HG03064 (cell line): ENCODE data around the gene GSS.
"Not testable (repeated sequence)": the region's sequence is repeated elsewhere in the genome, so short reads cannot be mapped to it uniquely, and the experiment has no call there.

Source experiments
- ATAC-seq: cut with Tn5 transposase; IDR thresholded peaks from one replicate; pipeline ENCODE4 v1.9.1; 2021; ENCODE audit warnings: low read depth; ENCODE audit not compliant: unreplicated experiment

The GSS gene

DNA sequence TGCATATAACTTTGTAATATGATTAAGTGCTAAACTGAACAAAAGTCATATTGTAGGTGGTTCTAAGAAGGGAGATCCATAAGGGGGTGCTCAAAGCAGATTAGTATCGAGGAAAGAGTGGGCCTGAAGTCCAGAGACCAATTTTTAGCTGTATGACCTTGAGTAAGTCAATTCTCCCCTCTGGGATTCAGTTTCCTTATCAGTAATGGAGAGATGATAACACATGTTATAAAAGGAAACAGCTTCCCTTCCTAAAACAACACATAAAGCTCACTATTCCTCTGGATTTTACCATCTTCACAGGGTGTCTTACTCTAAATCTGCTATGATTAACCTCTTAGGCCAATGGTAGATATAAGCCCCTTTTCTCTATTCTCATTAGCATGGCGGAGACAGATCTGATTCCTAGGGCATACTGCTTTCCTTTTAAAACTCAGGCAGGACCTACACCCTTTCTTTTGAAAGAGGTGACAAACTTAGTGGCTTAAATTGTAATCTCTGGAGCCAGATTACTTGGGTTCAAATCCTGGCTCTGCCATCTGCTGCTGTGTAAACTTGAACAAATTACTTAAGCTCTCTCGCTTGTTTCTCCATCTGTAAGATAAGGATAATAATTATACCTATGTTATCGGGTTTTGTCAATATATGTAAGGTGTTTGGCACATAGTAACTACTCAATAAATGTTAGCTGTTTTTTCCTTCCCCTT, 39.7 kb downstream of the GSS start:
- ATAC-seq = no peak

DNA sequence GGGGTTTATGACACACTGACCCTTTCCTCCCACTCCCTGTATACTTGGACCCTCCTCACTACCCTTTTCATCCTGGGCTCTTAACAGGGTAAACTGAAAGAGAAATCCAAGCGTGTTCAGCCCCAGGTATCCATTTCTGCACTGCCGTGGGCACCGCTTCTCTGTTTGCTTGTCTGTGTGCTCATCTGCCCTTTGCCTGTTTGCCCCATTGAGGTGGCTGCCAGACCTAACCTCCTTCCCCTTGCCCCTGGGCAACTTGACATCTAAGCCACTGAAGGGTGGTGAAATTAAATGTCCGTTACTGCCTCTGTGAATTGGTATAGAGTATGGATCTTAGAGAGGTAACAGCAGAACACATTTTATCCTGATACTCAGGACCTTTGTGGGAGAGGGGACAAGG, 40.5 kb downstream of the GSS start:
- ATAC-seq = no peak

DNA sequence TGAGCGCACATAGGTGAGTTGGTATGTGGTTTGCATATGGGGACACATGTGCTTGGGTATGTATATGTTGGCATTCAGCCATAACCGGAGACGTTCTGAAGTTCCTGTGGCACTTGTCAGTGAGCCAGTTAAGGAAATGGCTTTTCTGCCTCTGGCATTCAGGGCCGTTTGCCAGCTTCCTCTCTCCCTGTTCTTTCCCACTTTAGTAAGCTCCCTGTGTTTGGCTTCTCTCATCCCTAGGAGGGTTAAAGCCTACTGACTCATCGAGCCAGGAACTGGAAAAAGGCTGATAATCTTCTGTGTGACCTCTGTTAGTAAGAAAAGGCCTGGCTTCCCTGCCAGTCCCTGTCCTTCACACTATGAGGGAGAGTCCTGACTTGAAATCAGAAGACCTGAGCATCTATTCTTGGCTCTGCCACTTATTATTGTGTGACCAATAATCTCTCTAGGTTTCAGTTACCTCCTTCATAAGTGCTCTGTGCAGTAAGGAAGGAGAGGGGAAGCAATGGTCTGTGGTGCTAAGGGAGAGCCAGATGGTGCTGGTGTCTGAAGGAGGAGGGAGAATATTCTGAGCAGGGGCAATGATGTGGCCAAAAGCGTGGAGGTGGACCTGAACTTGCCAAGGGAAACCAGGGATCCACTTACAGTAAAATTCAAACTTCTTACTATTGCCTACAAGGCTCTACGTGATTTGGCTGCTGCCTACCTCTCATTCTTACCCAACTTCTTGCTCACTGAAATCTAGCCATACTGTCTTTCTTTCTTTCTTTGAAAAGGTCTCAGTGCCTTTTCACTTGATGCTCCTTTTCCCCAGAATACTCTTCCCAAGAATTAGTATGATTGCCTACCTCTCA, 47.8 kb downstream of the GSS start:
- no peak for ATAC-seq

DNA sequence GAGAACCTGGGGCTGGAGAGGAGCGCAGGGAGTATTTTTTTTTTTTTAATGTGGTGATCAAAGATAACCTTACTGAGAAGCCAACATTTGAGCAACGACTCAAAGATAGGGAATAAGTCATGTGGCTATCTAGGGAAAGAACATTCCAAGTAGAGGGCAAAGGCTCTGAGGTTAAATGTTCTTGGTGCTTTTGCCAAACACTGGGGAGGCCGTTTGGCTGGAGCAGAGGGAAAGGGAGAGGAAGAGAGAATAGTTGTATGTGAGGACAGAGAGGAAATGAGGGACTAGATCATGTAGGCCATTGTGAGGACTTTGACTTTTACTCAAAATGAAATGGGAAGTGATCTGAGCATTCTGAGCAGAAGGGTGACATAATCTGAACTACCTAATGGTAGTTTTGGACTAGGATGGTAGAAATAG, 51.4 kb downstream of the GSS start:
- no peak for ATAC-seq

DNA sequence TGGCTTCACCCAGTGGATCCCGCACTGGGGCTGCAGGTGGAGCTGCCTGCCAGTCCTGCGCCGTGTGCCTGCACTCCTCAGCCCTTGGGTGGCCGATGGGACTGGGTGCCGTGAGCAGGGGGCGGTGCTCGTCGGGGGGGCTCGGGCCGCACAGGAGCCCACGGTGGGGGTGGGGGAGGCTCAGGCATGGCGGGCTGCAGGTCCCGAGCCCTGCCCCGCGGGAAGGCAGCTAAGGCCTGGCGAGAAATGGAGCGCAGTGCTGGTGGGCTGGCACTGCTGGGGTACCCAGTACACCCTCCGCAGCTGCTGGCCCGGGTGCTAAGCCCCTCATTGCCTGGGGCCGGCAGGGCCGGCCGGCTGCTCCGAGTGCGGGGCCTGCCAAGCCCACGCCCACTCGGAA, 56.9 kb downstream of the GSS start:
- ATAC-seq = not testable (repeated sequence)

DNA sequence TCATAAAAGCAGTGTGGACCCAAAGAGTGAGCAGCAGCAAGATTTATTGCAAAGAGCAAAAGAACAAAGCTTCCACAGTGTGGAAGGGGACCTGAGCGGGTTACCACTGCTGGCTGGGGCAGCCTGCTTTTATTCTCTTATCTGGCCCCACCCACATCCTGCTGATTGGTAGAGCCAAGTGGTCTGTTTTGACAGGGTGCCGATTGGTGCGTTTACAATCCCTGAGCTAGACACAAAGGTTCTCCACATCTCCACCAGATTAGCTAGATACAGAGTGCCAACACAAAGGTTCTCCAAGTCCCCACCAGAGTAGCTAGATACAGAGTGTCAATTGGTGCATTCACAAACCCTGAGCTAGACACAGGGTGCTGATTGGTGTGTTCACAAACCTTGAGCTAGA, 57.5 kb downstream of the GSS start:
- not testable (repeated sequence) for ATAC-seq

DNA sequence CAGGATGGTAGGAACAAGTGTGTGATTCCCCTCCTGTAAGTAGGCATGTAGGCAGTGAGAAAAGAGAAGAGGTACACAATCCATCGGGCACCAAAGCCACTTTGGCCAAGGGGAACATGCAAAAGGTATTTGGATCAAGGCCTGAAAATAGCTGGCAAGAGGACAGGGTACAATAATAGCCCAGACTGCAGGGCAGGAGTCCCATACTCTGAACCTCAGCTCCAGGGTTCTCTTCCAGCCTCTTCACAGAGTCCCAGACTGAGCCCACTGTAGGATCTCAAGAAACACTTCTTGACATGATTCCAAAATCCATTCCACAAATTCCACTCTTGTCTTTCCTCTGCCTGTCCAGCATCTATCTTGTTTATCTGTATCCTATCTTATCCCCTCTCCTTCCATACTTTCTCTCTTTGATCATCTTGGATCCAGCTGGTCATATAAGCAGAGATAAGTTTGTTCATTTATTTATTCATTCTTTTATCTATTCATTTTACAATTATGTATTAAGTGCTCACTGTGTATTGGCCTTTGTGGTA, 59.5 kb downstream of the GSS start:
- ATAC-seq = no peak

DNA sequence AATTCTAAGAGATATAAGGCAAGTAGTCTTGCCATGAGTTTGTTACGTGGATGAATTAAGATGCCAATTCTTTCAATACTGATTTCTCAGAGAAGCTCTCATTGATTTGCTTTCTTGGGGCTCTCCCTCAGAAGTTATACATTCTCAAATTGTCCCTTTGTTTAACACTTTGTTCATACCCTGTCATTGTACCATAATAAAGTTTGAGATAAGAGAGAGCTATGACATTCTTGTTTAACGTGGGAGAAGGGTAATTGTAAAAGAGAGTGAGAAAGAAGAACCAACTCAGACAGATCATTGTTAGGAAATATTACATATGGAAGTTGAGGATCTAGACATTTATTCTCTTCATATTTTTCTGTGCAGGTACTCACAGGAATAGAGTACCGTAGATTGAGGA, 60.1 kb downstream of the GSS start:
- ATAC-seq = no peak

DNA sequence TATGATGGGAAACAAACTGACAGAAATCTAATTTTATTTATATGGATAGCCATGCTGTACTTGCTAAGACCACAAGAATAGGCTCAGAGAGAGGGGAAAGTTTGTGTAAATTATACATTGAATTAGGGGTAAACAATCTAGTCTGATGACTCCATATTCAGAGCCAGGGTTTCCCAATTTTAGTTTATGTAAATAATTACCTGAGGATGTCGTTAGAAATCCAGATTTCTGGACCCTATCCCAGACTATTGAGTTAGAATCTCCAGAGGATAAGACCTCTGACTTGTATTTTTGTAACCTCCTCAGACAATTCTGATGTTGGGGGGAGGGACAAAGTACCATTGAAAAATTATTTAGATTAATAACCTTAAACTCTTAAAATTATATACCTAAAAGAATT, 60.9 kb downstream of the GSS start:
- no peak for ATAC-seq

DNA sequence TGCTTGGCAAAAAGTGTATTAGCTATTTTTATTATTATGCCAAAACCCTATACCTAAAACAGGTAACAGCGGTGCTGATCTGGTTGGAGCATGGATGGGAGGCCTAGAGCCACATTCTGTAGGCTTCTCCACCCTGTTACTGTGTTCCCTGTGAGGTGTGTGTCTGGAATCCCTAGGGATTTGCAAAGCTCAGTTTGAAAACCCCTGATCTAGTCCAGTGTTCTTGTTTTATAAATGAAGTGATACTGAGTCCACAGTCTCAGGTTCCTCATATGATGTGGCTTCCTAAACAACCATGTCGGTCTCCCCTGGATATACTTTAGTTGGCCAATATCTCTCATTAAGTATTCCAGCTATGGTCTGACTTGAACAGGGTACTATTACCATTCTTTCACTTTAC, 62.9 kb downstream of the GSS start:
- ATAC-seq = no peak

DNA sequence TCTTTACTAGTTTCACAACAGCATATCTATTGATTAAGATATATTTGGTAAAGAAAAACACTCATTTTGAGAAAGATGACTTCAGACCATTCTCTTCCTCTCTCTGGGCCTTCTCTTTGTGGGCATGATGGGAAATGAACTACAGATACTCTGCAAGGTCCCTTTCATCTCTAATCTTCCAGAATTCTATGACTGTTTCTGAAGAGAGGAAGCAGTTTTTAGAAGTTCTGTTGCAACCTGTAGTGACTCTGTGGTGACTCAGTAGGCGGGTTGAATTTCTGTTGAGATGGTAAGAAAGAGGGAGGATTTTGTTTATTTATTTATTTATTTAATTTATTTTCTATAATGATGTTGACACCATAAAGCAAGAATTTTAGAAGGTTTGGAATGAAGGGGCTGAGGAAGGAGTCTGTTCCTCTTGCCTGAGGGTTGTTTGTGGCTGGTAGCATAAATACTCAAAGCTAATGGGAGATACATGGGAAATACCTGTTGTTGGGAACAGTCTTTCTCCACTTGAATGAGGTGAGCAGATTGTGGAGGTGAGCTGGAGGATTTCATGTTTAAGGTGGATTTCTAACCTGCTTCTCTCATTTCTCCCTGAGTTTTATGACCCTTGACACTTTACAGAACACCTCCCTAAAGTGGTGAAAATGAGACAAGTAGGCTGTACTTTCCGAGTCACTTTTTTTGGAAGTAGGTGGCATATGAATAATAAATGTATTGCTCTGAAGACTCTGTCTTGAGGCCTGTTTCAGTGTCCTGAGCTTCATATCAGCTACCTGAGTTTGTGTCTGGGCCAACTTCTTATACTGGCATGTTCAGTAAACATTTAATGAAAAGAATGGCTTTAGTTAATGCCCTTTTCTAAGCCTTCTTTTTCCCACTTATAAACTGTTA, 64.2 kb downstream of the GSS start:
- ATAC-seq = no peak

DNA sequence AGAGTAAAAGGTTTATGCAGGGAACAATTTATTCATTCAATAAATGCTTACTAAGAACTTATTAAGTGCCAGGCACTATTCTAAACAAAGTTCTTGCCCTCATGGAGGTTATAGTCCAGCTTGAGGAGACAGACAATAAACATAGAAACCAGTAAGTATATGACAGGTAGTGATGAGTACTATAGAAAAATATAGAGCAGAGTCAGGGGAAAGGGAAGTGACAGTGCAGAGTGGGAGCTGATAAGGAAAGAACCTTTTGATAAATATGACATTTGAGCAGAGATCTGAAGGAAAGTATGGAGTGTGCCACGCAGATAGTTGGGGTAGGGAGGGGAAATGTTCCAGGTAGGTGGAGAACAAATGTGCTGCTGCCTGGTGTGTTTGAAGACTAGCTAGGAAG, 67.1 kb downstream of the GSS start:
- ATAC-seq = no peak

DNA sequence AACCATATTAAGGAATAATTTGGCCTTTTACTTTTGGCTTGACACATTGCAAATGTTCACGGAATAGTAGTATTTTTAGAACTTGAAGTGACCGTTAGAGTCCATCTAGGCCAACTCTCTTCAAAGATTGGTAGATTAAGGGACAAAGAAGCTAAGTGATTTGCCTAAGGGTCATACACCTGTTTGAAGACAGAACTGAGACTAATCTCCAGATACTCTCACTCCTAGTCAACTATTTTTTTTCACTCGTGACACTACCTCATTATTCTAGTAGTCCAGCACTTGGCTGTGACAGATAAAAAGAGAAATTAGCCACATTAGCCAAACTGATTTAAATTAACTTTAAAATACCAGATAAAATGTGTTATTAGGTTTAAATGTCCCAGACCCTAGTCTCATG, 68.6 kb downstream of the GSS start:
- no peak for ATAC-seq

DNA sequence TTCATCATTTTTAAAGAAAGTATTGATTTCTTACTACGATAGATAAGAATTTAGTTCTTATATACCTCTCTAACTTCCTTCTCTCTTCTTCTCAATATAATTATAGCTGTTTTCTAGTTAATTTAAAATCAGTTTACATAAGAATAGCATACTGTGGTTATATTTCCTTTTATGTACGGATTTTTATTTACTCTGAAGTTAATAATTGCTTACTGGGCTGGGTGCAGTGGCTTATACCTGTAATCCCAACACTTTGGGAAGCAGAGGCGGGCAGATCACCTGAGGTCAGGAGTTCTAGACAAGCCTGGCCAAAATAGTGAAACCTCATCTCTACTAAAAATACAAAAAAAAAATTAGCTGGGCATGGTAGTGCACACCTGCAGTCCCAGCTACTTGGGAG, 69.5 kb downstream of the GSS start:
- no peak for ATAC-seq

DNA sequence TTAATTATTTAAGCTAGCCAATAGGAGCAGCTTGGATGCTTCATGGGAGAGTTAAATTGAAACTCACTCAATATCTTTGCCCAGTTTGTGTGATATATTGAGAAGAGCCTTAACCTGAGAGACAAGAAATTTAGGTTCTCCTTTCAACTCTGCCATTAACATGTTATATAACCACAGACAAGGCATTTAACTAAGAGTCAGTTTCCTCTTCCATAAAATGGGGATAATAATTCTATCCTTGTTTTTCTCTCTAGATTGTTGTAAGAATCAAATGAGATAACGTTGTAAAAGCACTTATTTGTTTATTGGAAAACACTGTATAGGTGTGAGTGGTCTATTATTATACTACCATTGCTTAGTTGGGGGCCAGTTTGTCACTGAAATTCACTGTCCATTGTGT, 71.3 kb downstream of the GSS start:
- ATAC-seq = no peak

DNA sequence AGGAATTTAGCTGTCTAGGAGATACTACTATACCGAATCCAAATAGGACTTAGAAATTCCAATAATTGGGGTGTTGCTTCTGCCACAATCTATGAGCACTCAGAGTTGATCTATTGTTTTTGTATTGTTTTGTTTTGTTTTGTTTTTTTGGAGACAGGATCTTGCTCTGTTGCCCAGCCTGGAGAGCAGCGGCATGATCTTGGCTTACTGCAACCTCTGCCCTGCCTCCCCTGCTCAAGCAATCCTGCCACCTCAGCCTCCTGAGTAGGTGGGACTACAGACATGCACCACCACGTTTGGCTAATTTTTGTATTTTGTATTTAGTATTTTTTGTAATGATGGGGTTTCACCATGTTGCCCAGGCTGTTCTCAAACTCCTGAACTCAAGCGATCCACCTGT, 71.8 kb downstream of the GSS start:
- ATAC-seq = no peak

DNA sequence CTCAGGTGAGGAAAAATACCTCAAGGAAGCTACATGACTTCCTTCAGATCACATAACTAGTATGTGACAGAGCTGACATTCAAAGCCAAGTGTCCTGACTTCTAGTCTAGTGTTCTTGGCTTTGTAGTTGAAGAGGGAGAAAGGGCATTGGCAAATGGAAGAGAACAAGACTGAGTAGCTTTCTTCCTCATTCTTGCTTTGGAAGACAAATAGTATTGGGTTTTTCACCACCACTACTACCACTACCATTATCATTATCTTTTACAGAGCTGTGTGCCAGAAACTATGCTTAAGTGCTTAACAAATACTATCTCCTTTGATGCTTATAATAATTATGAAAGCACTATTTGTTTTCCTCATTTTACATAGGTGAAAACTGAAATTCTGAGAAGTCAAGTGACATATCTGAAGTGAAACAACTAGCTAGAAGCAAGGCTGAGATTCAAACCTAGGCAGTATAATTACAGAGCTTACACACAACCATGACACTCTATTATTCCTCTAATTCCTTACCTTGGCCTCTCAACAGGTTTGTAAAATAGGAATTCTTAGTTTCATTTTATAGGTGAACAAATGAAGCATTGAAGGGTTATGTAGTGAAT, 72.4 kb downstream of the GSS start:
- no peak for ATAC-seq

DNA sequence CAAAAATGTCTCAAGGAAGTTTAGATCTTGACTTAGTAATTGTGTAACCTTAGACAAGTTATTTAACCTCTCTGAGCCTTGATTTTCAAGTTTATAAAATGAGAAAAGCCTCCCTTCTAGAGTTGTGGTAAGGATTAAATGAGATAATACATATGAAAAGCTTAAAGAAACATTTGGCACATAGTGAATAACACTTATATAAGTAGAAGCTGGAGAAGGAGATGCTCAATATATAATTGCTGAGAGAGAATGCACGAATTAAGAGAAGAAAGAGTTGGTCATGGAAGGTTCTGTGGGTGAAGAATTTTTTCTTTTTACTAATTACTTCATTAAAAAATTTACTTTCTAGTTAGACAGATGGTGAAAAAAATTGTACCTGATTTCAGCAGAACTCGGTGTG, 73.9 kb downstream of the GSS start:
- ATAC-seq = no peak

DNA sequence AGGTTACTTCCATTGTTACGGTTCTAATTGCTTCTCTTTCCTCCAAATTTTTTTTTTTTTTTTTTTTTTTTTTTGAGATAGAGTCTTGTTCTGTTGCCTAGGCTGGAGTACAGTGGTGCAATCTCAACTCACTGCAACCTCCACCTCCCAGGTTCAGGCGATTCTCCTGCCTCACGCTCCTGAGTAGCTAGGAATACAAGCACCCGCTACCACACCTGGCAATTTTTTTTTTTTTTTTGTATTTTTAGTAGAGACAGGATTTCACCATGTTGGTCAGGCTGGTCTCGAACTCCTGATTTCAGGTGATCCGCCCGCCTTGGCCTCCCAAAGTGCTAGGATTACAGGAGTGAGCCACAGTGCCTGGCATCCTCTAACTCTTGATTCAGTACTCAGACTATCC, 74.6 kb downstream of the GSS start:
- not testable (repeated sequence) for ATAC-seq

DNA sequence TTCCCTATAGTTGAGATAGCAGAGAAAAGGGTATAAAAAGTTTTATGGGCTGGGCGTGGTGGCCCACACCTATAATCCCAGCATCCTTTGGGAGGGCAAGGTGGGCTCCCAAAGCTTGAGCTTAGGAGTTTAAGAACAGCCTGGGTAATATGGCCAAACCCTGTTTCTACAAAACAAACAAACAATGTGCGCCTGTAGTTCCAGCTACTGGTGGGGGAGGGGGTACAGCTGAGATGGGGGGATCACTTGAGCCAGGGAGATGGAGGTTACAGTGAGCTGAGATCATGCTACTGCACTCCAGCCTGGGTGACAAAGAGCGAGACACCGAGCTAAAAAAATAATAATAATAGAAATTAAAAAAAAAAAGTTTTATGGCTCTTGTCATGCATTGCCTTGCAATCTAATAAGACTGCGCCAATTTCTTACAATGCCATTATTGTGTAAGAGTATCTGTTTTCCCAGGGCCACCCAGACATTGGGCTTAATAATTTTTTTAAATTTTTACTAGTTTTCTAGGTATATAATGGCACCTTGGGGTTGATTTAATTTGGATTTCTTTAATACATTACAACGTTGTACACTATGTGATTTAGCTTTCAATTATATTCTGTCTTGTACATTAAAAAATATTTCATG, 75.3 kb downstream of the GSS start:
- ATAC-seq = no peak
